Tibial nerve (tissue), 4 donors: Measurements from ENCODE around the gene NPHS1. TPM values are rescaled to one million over a fixed set of nuclear protein-coding genes. Genes with fewer than 3 reads are reported as not detected.

Experiments used
- DNase-seq, 2 donors: peaks; one replicate each; pipeline ENCODE4 v3.0.0-alpha.2; 2019; ENCODE audit warnings: low spot score in 2 of 2
- H3K27ac ChIP-seq, 4 donors: fragments of 200-600 bp; sonication (generic) in 3 of 4; one replicate each; pipeline ENCODE4 v1.5.1; 2017 to 2019; ENCODE audit warnings: mild to moderate bottlenecking in 1 of 4
- H3K27me3 ChIP-seq, 2 donors: fragments of 200-600 bp; sonication (generic) in 1 of 2; one replicate each; pipeline versions ENCODE4 v1.5.1 to v1.6.0; 2017 to 2019
- H3K36me3 ChIP-seq, 3 donors: fragments of 200-600 bp; sonication (generic); one replicate each; pipeline ENCODE4 v1.5.1; 2018 to 2019
- H3K4me1 ChIP-seq, 4 donors: fragments of 200-600 bp; sonication (generic) in 3 of 4; one replicate each; pipeline ENCODE4 v1.5.1; 2017 to 2019
- H3K4me3 ChIP-seq, 4 donors: fragments of 200-600 bp; sonication (generic) in 3 of 4; one replicate each; pipeline ENCODE4 v1.5.1; 2017 to 2019; ENCODE audit warnings: mild to moderate bottlenecking in 1 of 4, moderate library complexity in 1 of 4
- H3K9me3 ChIP-seq, 4 donors: fragments of 200-600 bp; sonication (generic) in 3 of 4; one replicate each; pipeline ENCODE4 v1.5.1; 2017 to 2019
- CTCF ChIP-seq, 5 experiments: fragments of 200-600 bp in 3 of 5; fragments of 450-650 bp in 2 of 5; sonication (generic) in 3 of 5; IDR thresholded peaks; one replicate each; pipeline ENCODE4 v1.5.1; 2016 to 2019; ENCODE audit warnings: antibody characterized with exemption in 5 of 5, mild to moderate bottlenecking in 3 of 5, moderate library complexity in 2 of 5
- EP300 ChIP-seq, 2 donors: sonication (generic); formaldehyde crosslinking; IDR thresholded peaks; one replicate each; pipeline ENCODE4 v1.6.1; 2017; ENCODE audit warnings: antibody characterized with exemption in 2 of 2, mild to moderate bottlenecking in 1 of 2
- POLR2A ChIP-seq, 2 donors: fragments of 450-650 bp; IDR thresholded peaks; one replicate each; pipeline ENCODE4 v1.6.1; 2017; ENCODE audit warnings: antibody characterized with exemption in 2 of 2, mild to moderate bottlenecking in 2 of 2, moderate library complexity in 2 of 2
- WGBS, 2 donors: methylation state at CpG; one replicate each; pipeline ENCODE4 v1.1.5; 2018; 5-methylcytosine and 5-hydroxymethylcytosine counted together
- total RNA-seq, 4 donors: library from RNA; depleted of rRNA; stranded (reverse); fragments of >200 nt; gene quantifications; one replicate each; pipeline ENCODE4 v1.1.0, GENCODE V29; 2016

NPHS1 gene
- total RNA-seq, 4 donors from 2014 or later, result not detected

GRCh38 chr19:35812220-35813042 lies 39.9 kb downstream of the NPHS1 start, which contains the start of gene PRODH2:
TSS of gene PRODH2 (minus strand) at chr19:35812845. CDS start at chr19:35812805, 40 bp downstream.
- no peaks in the 10 kb centered on the region for H3K9me3 ChIP-seq
- 66 to 71% methylated on average over 23 to 24 of the region's 26 CpGs for WGBS, 2 donors
- no peak within 1 kb of the TSS for H3K27ac ChIP-seq
- DNase-seq, result no peak
- peaks cover 0 to 31% of the 10 kb centered on the region in 2 donors for H3K27me3 ChIP-seq
- no peak for TF ChIP-seq EP300 (IDR thresholded peaks at IDR 0.05)
- TF ChIP-seq POLR2A (IDR thresholded peaks at IDR 0.05), result no peak
- no peak for TF ChIP-seq CTCF (IDR thresholded peaks at IDR 0.05)
- H3K36me3 ChIP-seq, result no peaks in the 10 kb centered on the region
- H3K4me1 ChIP-seq, result no peaks in the 10 kb centered on the region
- H3K4me3 ChIP-seq, result no peak within 1 kb of the TSS

GRCh38 chr19:35811317-35812219 lies 40.7 kb downstream of the NPHS1 start:
- TF ChIP-seq POLR2A (IDR thresholded peaks at IDR 0.05) (no peak), EP300 (IDR thresholded peaks at IDR 0.05) (no peak), CTCF (IDR thresholded peaks at IDR 0.05) (no peak)
- no peaks in the 10 kb centered on the region for H3K9me3 ChIP-seq
- H3K27me3 ChIP-seq, result peaks cover 0 to 29% of the 10 kb centered on the region in 2 donors
- DNase-seq, result no peak
- H3K36me3 ChIP-seq, result no peaks in the 10 kb centered on the region
- no peak overlapping the region for H3K27ac ChIP-seq
- WGBS, 2 donors, result 64 to 68% methylated on average over 16 to 18 of the region's 18 CpGs
- H3K4me3 ChIP-seq, result no peak overlapping the region
- no peaks in the 10 kb centered on the region for H3K4me1 ChIP-seq

- peaks cover 0 to 18% of the 10 kb centered on the region in 2 donors for H3K27me3 ChIP-seq
- no peaks in the 10 kb centered on the region for H3K36me3 ChIP-seq
- TF ChIP-seq POLR2A (IDR thresholded peaks at IDR 0.05) (no peak), EP300 (IDR thresholded peaks at IDR 0.05) (no peak), CTCF (IDR thresholded peaks at IDR 0.05) (no peak)
- WGBS, 2 donors, result 90% methylated on average over 5 of the region's 5 CpGs
- H3K4me3 ChIP-seq, result no peak overlapping the region
- no peak for DNase-seq
- H3K4me1 ChIP-seq, result no peaks in the 10 kb centered on the region
- H3K9me3 ChIP-seq, result no peaks in the 10 kb centered on the region
- no peak overlapping the region for H3K27ac ChIP-seq
Measured at GRCh38 chr19:35807633-35808032, 44.7 kb downstream of the NPHS1 start.

GRCh38 chr19:35806597-35806996 lies 45.7 kb downstream of the NPHS1 start:
- H3K36me3 ChIP-seq, result no peaks in the 10 kb centered on the region
- 83 to 87% methylated on average over 13 to 17 of the region's 18 CpGs for WGBS, 2 donors
- H3K4me3 ChIP-seq, result no peak overlapping the region
- TF ChIP-seq EP300 (IDR thresholded peaks at IDR 0.05) (no peak), POLR2A (IDR thresholded peaks at IDR 0.05) (no peak), CTCF (IDR thresholded peaks at IDR 0.05) (no peak)
- H3K27me3 ChIP-seq, result peaks cover 0 to 14% of the 10 kb centered on the region in 2 donors
- DNase-seq, result no peak
- H3K27ac ChIP-seq, result no peak overlapping the region
- H3K9me3 ChIP-seq, result peaks cover 0 to 6% (median 0%) of the 10 kb centered on the region in 4 donors
- no peaks in the 10 kb centered on the region for H3K4me1 ChIP-seq
